ENCODE measurements around the gene RGL1. TPM values are rescaled to one million over a fixed set of nuclear protein-coding genes. Genes with fewer than 3 reads are reported as not detected.

Gene RGL1
- total RNA-seq, 1 experiment from 2014 or later = 0.92 TPM

- intact Hi-C loops (cut with micrococcal nuclease; ENCODE audit: unreplicated experiment) (no loop called here), in situ Hi-C loops (cut with HindIII; ENCODE audit: low pct_unique_long_range_greater_than_20kb, low sequenced_read_pairs) (no loop called here)
- TF ChIP-seq SIN3A (IDR thresholded peaks at IDR 0.05; ENCODE audit: borderline replicate concordance, insufficient read depth, low read depth, low read length) = no peak
- no peak for TF ChIP-seq CTCF (IDR thresholded peaks at IDR 0.05)
- no peak for TF ChIP-seq POLR2AphosphoS5 (IDR thresholded peaks at IDR 0.05; ENCODE audit: low read depth, low read length)
- no peak for TF ChIP-seq TCF7L2 (IDR thresholded peaks at IDR 0.05; ENCODE audit: low read depth, low read length)
- TF ChIP-seq REST (IDR thresholded peaks at IDR 0.05; ENCODE audit: insufficient read depth in 1 of 2, low read depth in 2 of 2, low read length in 1 of 2) = no peak
- Histone ChIP-seq H3K27me3 (ENCODE audit: control insufficient read depth, insufficient read depth, low read length) (no peaks in the 10 kb centered on the region), H3K36me3 (ENCODE audit: control insufficient read depth, insufficient read depth, low read length) (no peaks in the 10 kb centered on the region), H3K9me3 (ENCODE audit: control insufficient read depth, insufficient read depth, low read depth, low read length) (no peaks in the 10 kb centered on the region), H3K4me3 (ENCODE audit: low read depth in 2 of 2, low read length in 2 of 2) (no peak overlapping the region), H3K4me1 (ENCODE audit: control insufficient read depth, insufficient read depth, low read length) (no peaks in the 10 kb centered on the region), H3K27ac (ENCODE audit: low read length) (no peak overlapping the region)
- DNase-seq (ENCODE audit: low read depth, low spot score) = no peak
- POLR2A ChIA-PET = no interaction called here
- ATAC-seq = no peak
- BruUV-seq (replicated peaks) = no TSS peak
- CTCF ChIA-PET = no interaction called here
Observed at GRCh38 chr1:183967914-183968313, 163.0 kb downstream of the RGL1 start.

- H3K27ac ChIP-seq (ENCODE audit: low read length) = no peak overlapping the region
- no peaks in the 10 kb centered on the region for H3K36me3 ChIP-seq (ENCODE audit: control insufficient read depth, insufficient read depth, low read length)
- TF ChIP-seq POLR2AphosphoS5 (IDR thresholded peaks at IDR 0.05; ENCODE audit: low read depth, low read length) (no peak), TCF7L2 (IDR thresholded peaks at IDR 0.05; ENCODE audit: low read depth, low read length) (no peak), REST (IDR thresholded peaks at IDR 0.05; ENCODE audit: insufficient read depth in 1 of 2, low read depth in 2 of 2, low read length in 1 of 2) (no peak), CTCF (IDR thresholded peaks at IDR 0.05) (no peak), SIN3A (IDR thresholded peaks at IDR 0.05; ENCODE audit: borderline replicate concordance, insufficient read depth, low read depth, low read length) (no peak)
- H3K9me3 ChIP-seq (ENCODE audit: control insufficient read depth, insufficient read depth, low read depth, low read length) = no peaks in the 10 kb centered on the region
- ChIA-PET CTCF (no interaction called here), POLR2A (no interaction called here)
- DNase-seq (ENCODE audit: low read depth, low spot score) = no peak
- no peaks in the 10 kb centered on the region for H3K27me3 ChIP-seq (ENCODE audit: control insufficient read depth, insufficient read depth, low read length)
- intact Hi-C loops (cut with micrococcal nuclease; ENCODE audit: unreplicated experiment) = no loop called here
- H3K4me3 ChIP-seq (ENCODE audit: low read depth in 2 of 2, low read length in 2 of 2) = no peak overlapping the region
- in situ Hi-C loops (cut with HindIII; ENCODE audit: low pct_unique_long_range_greater_than_20kb, low sequenced_read_pairs) = no loop called here
- ATAC-seq = no peak
- H3K4me1 ChIP-seq (ENCODE audit: control insufficient read depth, insufficient read depth, low read length) = no peaks in the 10 kb centered on the region
- BruUV-seq (replicated peaks) = no TSS peak
Observed at GRCh38 chr1:183968386-183968785, 163.5 kb downstream of the RGL1 start.
